ENCODE measurements around the gene PNLDC1.
"Not testable (repeated sequence)": the region's sequence is repeated elsewhere in the genome, so short reads cannot be mapped to it uniquely, and the experiment has no call there.

The PNLDC1 gene

GRCh38 chr6:159849851-159850250, 49.8 kb downstream of the PNLDC1 start:
- DNase-seq (ENCODE audit: low read depth in 2 of 2), result not testable (repeated sequence)

DNA sequence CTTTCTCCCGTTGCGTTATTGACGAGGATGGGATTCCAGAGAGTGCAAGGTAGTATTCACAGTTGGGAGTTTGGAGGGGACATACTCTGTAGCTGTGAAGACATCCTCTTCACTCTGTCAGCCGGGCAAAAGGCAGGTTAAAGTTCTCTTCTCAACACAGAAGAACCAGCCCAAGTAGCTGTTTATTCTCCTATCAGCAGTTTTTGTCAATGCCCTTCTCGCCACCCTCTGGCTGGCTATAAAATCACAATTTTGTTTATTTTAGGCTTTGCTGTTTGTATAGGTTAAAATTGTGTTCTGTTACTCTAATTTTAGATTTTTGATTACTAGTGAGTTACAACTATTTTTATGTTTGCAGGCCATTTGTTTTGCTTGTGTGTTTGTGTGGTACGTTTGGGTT, 52.8 kb downstream of the PNLDC1 start:
- DNase-seq (ENCODE audit: low read depth in 2 of 2), result no peak

- no peak for DNase-seq (ENCODE audit: low read depth in 2 of 2)
Observed at GRCh38 chr6:159853754-159854153, 53.7 kb downstream of the PNLDC1 start.

GRCh38 chr6:159854959-159855358, 54.9 kb downstream of the PNLDC1 start:
- no peak for DNase-seq (ENCODE audit: low read depth in 2 of 2)

- no peak for DNase-seq (ENCODE audit: low read depth in 2 of 2)
Observed at GRCh38 chr6:159858259-159858658, 58.2 kb downstream of the PNLDC1 start.

GRCh38 chr6:159860482-159860881, 60.4 kb downstream of the PNLDC1 start:
- DNase-seq (ENCODE audit: low read depth in 2 of 2), result no peak

DNA sequence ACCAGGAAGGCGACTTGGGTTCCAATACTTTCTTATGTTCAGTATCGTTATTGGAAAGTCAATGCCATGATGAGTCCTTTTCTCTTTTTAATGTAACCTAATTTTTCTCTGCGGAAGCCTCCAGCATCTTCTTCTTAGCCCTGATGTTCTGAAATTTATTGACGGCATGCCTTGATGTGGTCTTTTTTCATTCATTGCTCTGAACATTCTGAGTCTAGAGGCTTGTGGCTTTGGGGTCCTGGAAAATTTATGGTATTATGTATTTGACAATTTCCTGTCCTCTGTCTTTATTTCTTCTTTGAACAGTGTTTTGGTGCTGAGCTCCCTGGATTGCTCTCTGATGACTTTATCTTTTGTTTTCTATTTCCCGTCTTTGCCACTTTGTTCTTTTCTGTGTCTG, 62.0 kb downstream of the PNLDC1 start:
- no peak for DNase-seq (ENCODE audit: low read depth in 2 of 2)

DNA sequence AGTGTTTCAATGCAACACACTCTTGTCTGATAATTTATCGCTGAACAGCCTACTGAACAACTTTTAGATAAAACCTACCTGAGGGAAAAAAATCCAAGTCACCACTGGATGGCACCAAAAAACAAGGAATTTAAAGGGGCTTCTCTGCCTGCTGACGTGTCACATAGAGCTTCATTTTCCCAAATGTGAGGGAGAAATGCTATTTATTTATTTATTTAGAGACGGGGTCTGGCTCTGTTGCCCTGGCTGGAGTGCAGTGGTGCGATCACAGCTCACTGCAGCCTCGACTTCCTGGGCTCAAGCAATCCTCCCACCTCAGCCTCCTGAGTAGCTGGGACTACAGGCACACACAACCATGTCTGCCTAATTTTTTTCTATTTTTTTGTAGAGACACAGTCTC, 63.3 kb downstream of the PNLDC1 start:
- peak; percentile 43 to 46 for DNase-seq (ENCODE audit: low read depth in 2 of 2)

DNA sequence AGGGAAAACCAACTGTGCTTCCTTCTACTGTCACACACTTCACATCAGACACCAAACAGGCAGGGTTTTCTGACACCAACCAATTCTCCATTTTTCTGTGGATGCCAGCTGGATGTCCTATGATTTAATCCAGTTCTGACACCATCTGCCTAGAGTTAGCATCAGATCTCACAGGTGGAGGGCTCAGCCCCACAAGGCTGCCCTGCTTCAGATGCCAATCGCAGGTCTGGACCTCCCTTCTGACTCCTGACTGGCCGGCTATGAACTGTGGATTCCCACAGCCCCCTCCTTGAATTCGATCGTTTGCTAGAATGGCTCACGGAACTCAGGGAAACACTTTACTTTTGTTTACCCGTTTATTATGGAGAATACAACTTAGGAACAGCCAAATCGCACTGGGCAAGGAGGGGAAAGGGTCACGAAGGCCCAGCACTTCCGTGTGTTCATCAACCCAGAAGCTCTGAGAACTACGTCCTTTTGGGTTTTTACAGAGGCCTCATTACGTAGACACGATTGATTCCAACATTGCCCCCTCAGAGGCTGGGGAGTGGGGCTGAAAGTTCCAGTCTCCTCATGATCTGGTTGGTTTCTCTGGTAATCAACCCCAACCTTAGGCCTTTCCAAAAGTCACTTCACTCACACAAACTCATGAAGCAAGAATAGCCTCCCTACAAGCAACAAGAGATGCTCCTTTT, 65.3 kb downstream of the PNLDC1 start:
- DNase-seq (ENCODE audit: low read depth in 2 of 2), result no peak

GRCh38 chr6:159866286-159867247, 66.5 kb downstream of the PNLDC1 start:
- no peak for DNase-seq (ENCODE audit: low read depth in 2 of 2)

Data from fibroblast of skin of left biceps (primary cell).